GM12878 (cell line): Measurements from ENCODE around the gene MIA2. TPM values are rescaled to one million over a fixed set of nuclear protein-coding genes. Genes with fewer than 3 reads are reported as not detected.

Experiments used
- ATAC-seq: fragments of 200-7000 bp; cut with Tn5 transposase; 3 replicates; pipeline ENCODE4 v1.9.1; 2020; ENCODE audit warnings: mild to moderate bottlenecking, moderate library complexity
- Bru-seq: library from RNA; stranded (reverse); fragments of 400-500 nt; gene quantifications from one replicate; lab custom pipeline; 2021; lab: Mats Ljungman, UMichigan
- BruChase-seq, 2 experiments: library from RNA; stranded (reverse); fragments of 400-500 nt; gene quantifications; one replicate each; lab custom pipeline; 2021; lab: Mats Ljungman, UMichigan
- BruUV-seq: library from RNA; stranded (reverse); fragments of 400-500 nt; replicated peaks from 2 replicates; lab custom pipeline; 2021; lab: Mats Ljungman, UMichigan
- CTCF ChIA-PET: fragments of 300-600 bp; sonication (Branson Sonifier 250); formaldehyde crosslinking; extraction: SDS; loops from one replicate; lab custom pipeline; 2021; ENCODE audit warnings: inconsistent platforms; lab: Yijun Ruan, JAX
- POLR2A ChIA-PET: fragments of 350-600 bp; formaldehyde crosslinking; extraction: SDS; loops from one replicate; lab custom pipeline; 2021; ENCODE audit warnings: inconsistent platforms; lab: Charles Lee
- RAD21 ChIA-PET: fragments of 300-600 bp; sonication (Branson Sonifier 250); formaldehyde crosslinking; loops from one replicate; lab custom pipeline; 2023; ENCODE audit warnings: antibody characterized with exemption; ENCODE audit not compliant: unreplicated experiment; lab: Charles Lee
- SMC1A ChIA-PET: fragments of 300-600 bp; sonication (Branson Sonifier 250); formaldehyde crosslinking; loops from one replicate; lab custom pipeline; 2023; ENCODE audit not compliant: unreplicated experiment, uncharacterized antibody; lab: Charles Lee
- DNase-seq: peaks from one replicate; pipeline ENCODE4 v3.0.0-alpha.2; 2011; ENCODE audit warnings: low read depth, low spot score
- FAIRE-seq: peaks from 3 replicates; lab custom pipeline; 2011; peaks lifted over from hg19 to GRCh38; lab: Jason Lieb, UNC
- H2AFZ ChIP-seq: 2 replicates; pipeline ENCODE4 v1.6.0; 2011; ENCODE audit warnings: low read depth, low read length, control low read depth; ENCODE audit not compliant: control insufficient read depth
- H3K27ac ChIP-seq: 2 replicates; pipeline ENCODE4 v1.5.1; 2011; ENCODE audit warnings: control low read depth; ENCODE audit not compliant: control insufficient read depth, insufficient read depth
- H3K27me3 ChIP-seq, 2 experiments: replicated peaks in 1 of 2; 2 replicates each; pipeline versions ENCODE4 v1.6.0 to v1.6.1; 2011; ENCODE audit warnings: low read length in 1 of 2; ENCODE audit not compliant: control insufficient read depth in 2 of 2, insufficient read depth in 2 of 2
- H3K36me3 ChIP-seq, 2 experiments: 2 replicates each; pipeline ENCODE4 v1.5.1; 2011; ENCODE audit warnings: low read length in 1 of 2; ENCODE audit not compliant: control insufficient read depth in 2 of 2, insufficient read depth in 2 of 2
- H3K4me1 ChIP-seq: 2 replicates; pipeline ENCODE4 v1.6.1; 2011; ENCODE audit warnings: mild to moderate bottlenecking, low read length, moderate library complexity, mixed read lengths; ENCODE audit not compliant: control insufficient read depth, insufficient read depth
- H3K4me2 ChIP-seq: 2 replicates; pipeline ENCODE4 v1.6.0; 2011; ENCODE audit warnings: control low read depth; ENCODE audit not compliant: control insufficient read depth, insufficient read depth
- H3K4me3 ChIP-seq: fragments of 200-600 bp; sonication (generic); 2 replicates; pipeline ENCODE4 v1.5.1; 2016
- H3K79me2 ChIP-seq: 2 replicates; pipeline ENCODE4 v1.6.0; 2011; ENCODE audit warnings: low read length; ENCODE audit not compliant: control insufficient read depth, insufficient read depth
- H3K9ac ChIP-seq: 2 replicates; pipeline ENCODE4 v1.8.0; 2011; ENCODE audit warnings: low read length, control low read depth, mixed read lengths; ENCODE audit not compliant: control insufficient read depth, insufficient read depth
- H3K9me3 ChIP-seq: replicated peaks from 3 replicates; pipeline ENCODE4 v1.5.1; 2011; ENCODE audit warnings: mild to moderate bottlenecking, low read length; ENCODE audit not compliant: control insufficient read depth, insufficient read depth
- H4K20me1 ChIP-seq: 2 replicates; pipeline ENCODE4 v1.6.0; 2011; ENCODE audit not compliant: control insufficient read depth, insufficient read depth
- TCF12 ChIP-seq: IDR thresholded peaks from 2 replicates; pipeline ENCODE4 v1.6.1; 2011; ENCODE audit warnings: low read depth, mild to moderate bottlenecking, low read length
- WGBS: methylation state at CpG from one replicate; pipeline ENCODE4 v1.1.6; 2016; ENCODE audit warnings: low lambda C conversion rate; ENCODE audit not compliant: insufficient replicate concordance, insufficient coverage; ENCODE audit errors: missing lambda C conversion rate; 5-methylcytosine and 5-hydroxymethylcytosine counted together
- in situ Hi-C: fragments of 300-500 bp; cut with MboI; formaldehyde crosslinking; loops from 9 replicates; pipeline ENCODE4 v1.14.3; 2018; ENCODE audit warnings: mixed read lengths
- intact Hi-C: fragments of 100-400 bp; cut with micrococcal nuclease; formaldehyde crosslinking; loops from one replicate; pipeline ENCODE4 v1.14.2; 2022; ENCODE audit not compliant: unreplicated experiment
- long read RNA-seq, 2 experiments: library from polyadenylated mRNA; unstranded; transcript quantifications; one replicate each; pipeline ENCODE4 v2.0.0, GENCODE V29; 2019 to 2020
- polyA minus RNA-seq, 3 experiments: library from RNA; depleted of rRNA, polyadenylated mRNA; stranded (reverse); fragments of >200 nt; gene quantifications; 2 replicates each; pipeline ENCODE4 v1.2.3, GENCODE V29; 2011
- polyA plus RNA-seq, 11 experiments: library from polyadenylated mRNA; depleted of rRNA in 4 of 11; unstranded in 6 of 11; stranded (reverse) in 5 of 11; fragments of >200 nt; fragmentation: Nextera tagmentation in 4 of 11; fragmentation: Illumina TruSeq in 1 of 11; extraction: Ambion mirVana in 4 of 11; extraction: Trizol in 1 of 11; gene quantifications; 1 replicate in 1 of 11; 2 replicates in 10 of 11; pipeline versions ENCODE4 v1.2.1 to v1.2.3, GENCODE V29; 2011 to 2016; ENCODE audit warnings: inconsistent platforms in 2 of 11, missing spikeins in 2 of 11, low read depth in 1 of 11
- total RNA-seq, 4 experiments: library from RNA; depleted of rRNA in 3 of 4; stranded (reverse); fragments of >200 nt in 3 of 4; fragmentation: Illumina TruSeq in 1 of 4; extraction: Trizol in 1 of 4; gene quantifications; 2 replicates each; pipeline versions ENCODE4 v1.2.1 to v1.2.3, GENCODE V29; 2013 to 2021

The MIA2 gene
- 32.1 and 33.9 TPM in 2 replicates for total RNA-seq (2013; cell fraction: nucleolus; rRNA removed)
- total RNA-seq (2014; rRNA removed) (12.3 and 12.6 TPM in 2 replicates), total RNA-seq (2014; rRNA removed; fragmentation: Illumina TruSeq; extraction: Trizol) (18.4 and 19.8 TPM in 2 replicates), total RNA-seq (2021) (12.6 and 15.7 TPM in 2 replicates), polyA plus RNA-seq (2011; rRNA removed) (36.8 and 46.5 TPM in 2 replicates), polyA plus RNA-seq (2014; fragmentation: Illumina TruSeq; extraction: Trizol) (24.3 and 29.6 TPM in 2 replicates), polyA plus RNA-seq (2014; fragmentation: Nextera tagmentation; extraction: Ambion mirVana) (10 to 100 TPM in 1 of 2 experiments, 1 to 10 TPM in 1; 6.3 to 10.2 TPM), polyA plus RNA-seq (2014; rRNA removed) (10.0 and 10.5 TPM in 2 replicates), polyA plus RNA-seq (2016; fragmentation: Nextera tagmentation; extraction: Ambion mirVana) (10 to 100 TPM; 19.8 to 20.2 TPM), polyA minus RNA-seq (2011; rRNA and poly(A)+ RNA removed) (13.5 and 20.1 TPM in 2 replicates), Bru-seq, nascent RNA (percentile 72 among the genes with signal in this experiment), BruChase-seq, experiment 1, labeled RNA remaining after a 6-hour chase (percentile 71 among the genes with signal in this experiment), BruChase-seq, experiment 2, labeled RNA remaining after a 2-hour chase (percentile 72 among the genes with signal in this experiment)
- 11.9 TPM for polyA plus RNA-seq (2011; ENCODE audit: low read depth)
- polyA plus RNA-seq (2011; cell fraction: cytosol; rRNA removed): 22.3 and 23.0 TPM in 2 replicates
- 20.0 and 26.4 TPM in 2 replicates for polyA plus RNA-seq (2011; cell fraction: nucleus; rRNA removed)
- 8.5 and 10.2 TPM in 2 replicates for polyA plus RNA-seq (2012)
- 8.6 and 9.5 TPM in 2 replicates for polyA minus RNA-seq (2011; cell fraction: cytosol; rRNA and poly(A)+ RNA removed)
- 10.5 and 18.4 TPM in 2 replicates for polyA minus RNA-seq (2011; cell fraction: nucleus; rRNA and poly(A)+ RNA removed)
- long read RNA-seq, experiment 1, partial matches to known transcripts: 3 of 10 reads
- long read RNA-seq, experiment 1, other reads (novel, unspliced or antisense): 7 of 10 reads
- long read RNA-seq, experiment 2, partial matches to known transcripts: 12 of 48 reads
- long read RNA-seq, experiment 2, other reads (novel, unspliced or antisense): 36 of 48 reads

- POLR2A ChIA-PET: no interaction called here
- no peaks in the 10 kb centered on the region for H3K27me3 ChIP-seq
- no peak within 1 kb of the TSS for H3K9ac ChIP-seq
- no peak for TF ChIP-seq TCF12
- no peak for ATAC-seq
- in situ Hi-C loops: no loop called here
- H3K79me2 ChIP-seq: no peaks in the 10 kb centered on the region
- no peaks in the 10 kb centered on the region for H3K36me3 ChIP-seq
- no peak for DNase-seq
- peak within 1 kb of the TSS; percentile 59 for H2AFZ ChIP-seq
- RAD21 ChIA-PET: no interaction called here
- BruUV-seq: no TSS peak
- CTCF ChIA-PET: no interaction called here
- FAIRE-seq: no peak
- no peak within 1 kb of the TSS for H3K27ac ChIP-seq
- intact Hi-C loops: no loop called here
- H3K4me1 ChIP-seq: no peaks in the 10 kb centered on the region
- H3K9me3 ChIP-seq: no peaks in the 10 kb centered on the region
- H4K20me1 ChIP-seq: no peaks in the 10 kb centered on the region
- SMC1A ChIA-PET: no interaction called here
- no peak within 1 kb of the TSS for H3K4me3 ChIP-seq
- 91% methylated on average over 7 of the region's 7 CpGs for WGBS
- peak within 1 kb of the TSS; percentile 30; the same call in 1 of the 2 replicates for H3K4me2 ChIP-seq
These were observed at the start of gene MIA2 for GRCh38 chr14:39233680-39234326. TSS of gene MIA2 (plus strand) at chr14:39233915. CDS start at chr14:39234115, 200 bp downstream.
